Mesodermal cell (in vitro differentiated cells): ENCODE measurements around the gene ALB.

Experiments
- H3K27ac ChIP-seq: 2 replicates; pipeline ENCODE4 v1.7.0; 2013; ENCODE audit warnings: mild to moderate bottlenecking, low read depth, low read length, moderate library complexity; ENCODE audit not compliant: severe bottlenecking
- H3K36me3 ChIP-seq: 2 replicates; pipeline ENCODE4 v1.7.1; 2013; ENCODE audit warnings: mild to moderate bottlenecking, low read length, moderate library complexity; ENCODE audit not compliant: control insufficient read depth, insufficient read depth
- H3K4me1 ChIP-seq: one replicate; pipeline ENCODE4 v1.7.1; 2013; ENCODE audit warnings: mild to moderate bottlenecking, low read length; ENCODE audit not compliant: insufficient read depth, control insufficient read depth, poor library complexity, severe bottlenecking
- H3K4me3 ChIP-seq: 2 replicates; pipeline ENCODE4 v1.7.0; 2013; ENCODE audit warnings: low read length, control low read depth, mild to moderate bottlenecking; ENCODE audit not compliant: insufficient read depth, poor library complexity, severe bottlenecking; ENCODE audit errors: extremely low read depth
- H3K9me3 ChIP-seq: 2 replicates; pipeline ENCODE4 v1.7.1; 2013; ENCODE audit warnings: mild to moderate bottlenecking, low read length, moderate library complexity; ENCODE audit not compliant: control insufficient read depth
- WGBS, 2 experiments: methylation state at CpG; one replicate each; pipeline ENCODE4 v1.1.5; 2013; ENCODE audit warnings: missing lambda C conversion rate in 2 of 2; ENCODE audit not compliant: insufficient coverage in 2 of 2; 5-methylcytosine and 5-hydroxymethylcytosine counted together

Gene ALB

GRCh38 chr4:73429826-73430587 is 25.9 kb downstream of the ALB start:
- WGBS, 2 experiments = 100% methylated on average over 1 of the region's 2 CpGs
- Histone ChIP-seq H3K27ac (no peak overlapping the region), H3K4me1 (no peaks in the 10 kb centered on the region), H3K36me3 (no peaks in the 10 kb centered on the region), H3K4me3 (no peak overlapping the region), H3K9me3 (no peaks in the 10 kb centered on the region)

DNA sequence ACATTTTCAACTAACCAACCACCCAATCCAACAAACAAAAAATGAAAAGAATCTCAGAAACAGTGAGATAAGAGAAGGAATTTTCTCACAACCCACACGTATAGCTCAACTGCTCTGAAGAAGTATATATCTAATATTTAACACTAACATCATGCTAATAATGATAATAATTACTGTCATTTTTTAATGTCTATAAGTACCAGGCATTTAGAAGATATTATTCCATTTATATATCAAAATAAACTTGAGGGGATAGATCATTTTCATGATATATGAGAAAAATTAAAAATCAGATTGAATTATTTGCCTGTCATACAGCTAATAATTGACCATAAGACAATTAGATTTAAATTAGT is 27.7 kb downstream of the ALB start:
- WGBS, 2 experiments = no CpG with 5 or more reads among the region's 1 CpG
- no peak overlapping the region for H3K27ac ChIP-seq
- no peaks in the 10 kb centered on the region for H3K9me3 ChIP-seq
- H3K36me3 ChIP-seq = no peaks in the 10 kb centered on the region
- H3K4me3 ChIP-seq = no peak overlapping the region
- no peaks in the 10 kb centered on the region for H3K4me1 ChIP-seq

GRCh38 chr4:73432169-73433000 is 28.3 kb downstream of the ALB start:
- Histone ChIP-seq H3K27ac (no peak overlapping the region), H3K4me1 (no peaks in the 10 kb centered on the region), H3K4me3 (no peak overlapping the region), H3K9me3 (no peaks in the 10 kb centered on the region), H3K36me3 (no peaks in the 10 kb centered on the region)
- 61 to 94% methylated on average over 2 to 3 of the region's 5 CpGs for WGBS, 2 experiments

DNA sequence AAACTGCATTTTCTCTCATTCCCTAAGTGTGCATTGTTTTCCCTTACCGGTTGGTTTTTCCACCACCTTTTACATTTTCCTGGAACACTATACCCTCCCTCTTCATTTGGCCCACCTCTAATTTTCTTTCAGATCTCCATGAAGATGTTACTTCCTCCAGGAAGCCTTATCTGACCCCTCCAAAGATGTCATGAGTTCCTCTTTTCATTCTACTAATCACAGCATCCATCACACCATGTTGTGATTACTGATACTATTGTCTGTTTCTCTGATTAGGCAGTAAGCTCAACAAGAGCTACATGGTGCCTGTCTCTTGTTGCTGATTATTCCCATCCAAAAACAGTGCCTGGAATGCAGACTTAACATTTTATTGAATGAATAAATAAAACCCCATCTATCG is 29.1 kb downstream of the ALB start:
- WGBS, 2 experiments = 77 to 80% methylated on average over 1 of the region's 2 CpGs
- Histone ChIP-seq H3K36me3 (no peaks in the 10 kb centered on the region), H3K27ac (no peak overlapping the region), H3K9me3 (no peaks in the 10 kb centered on the region), H3K4me3 (no peak overlapping the region), H3K4me1 (no peaks in the 10 kb centered on the region)

GRCh38 chr4:73434311-73434710 is 30.2 kb downstream of the ALB start:
- H3K36me3 ChIP-seq = no peaks in the 10 kb centered on the region
- 61 to 81% methylated on average over 3 of the region's 3 CpGs for WGBS, 2 experiments
- H3K9me3 ChIP-seq = no peaks in the 10 kb centered on the region
- no peak overlapping the region for H3K4me3 ChIP-seq
- H3K27ac ChIP-seq = no peak overlapping the region
- H3K4me1 ChIP-seq = no peaks in the 10 kb centered on the region

GRCh38 chr4:73435984-73436383 is 31.9 kb downstream of the ALB start, which contains the start of gene AFP:
TSS of gene AFP (plus strand) at chr4:73436221. CDS start at chr4:73436263, 42 bp downstream.
- Histone ChIP-seq H3K9me3 (no peaks in the 10 kb centered on the region), H3K36me3 (no peaks in the 10 kb centered on the region), H3K4me1 (no peaks in the 10 kb centered on the region), H3K27ac (no peak within 1 kb of the TSS), H3K4me3 (no peak within 1 kb of the TSS)
- WGBS, 2 experiments = no CpG with 5 or more reads among the region's 1 CpG

DNA sequence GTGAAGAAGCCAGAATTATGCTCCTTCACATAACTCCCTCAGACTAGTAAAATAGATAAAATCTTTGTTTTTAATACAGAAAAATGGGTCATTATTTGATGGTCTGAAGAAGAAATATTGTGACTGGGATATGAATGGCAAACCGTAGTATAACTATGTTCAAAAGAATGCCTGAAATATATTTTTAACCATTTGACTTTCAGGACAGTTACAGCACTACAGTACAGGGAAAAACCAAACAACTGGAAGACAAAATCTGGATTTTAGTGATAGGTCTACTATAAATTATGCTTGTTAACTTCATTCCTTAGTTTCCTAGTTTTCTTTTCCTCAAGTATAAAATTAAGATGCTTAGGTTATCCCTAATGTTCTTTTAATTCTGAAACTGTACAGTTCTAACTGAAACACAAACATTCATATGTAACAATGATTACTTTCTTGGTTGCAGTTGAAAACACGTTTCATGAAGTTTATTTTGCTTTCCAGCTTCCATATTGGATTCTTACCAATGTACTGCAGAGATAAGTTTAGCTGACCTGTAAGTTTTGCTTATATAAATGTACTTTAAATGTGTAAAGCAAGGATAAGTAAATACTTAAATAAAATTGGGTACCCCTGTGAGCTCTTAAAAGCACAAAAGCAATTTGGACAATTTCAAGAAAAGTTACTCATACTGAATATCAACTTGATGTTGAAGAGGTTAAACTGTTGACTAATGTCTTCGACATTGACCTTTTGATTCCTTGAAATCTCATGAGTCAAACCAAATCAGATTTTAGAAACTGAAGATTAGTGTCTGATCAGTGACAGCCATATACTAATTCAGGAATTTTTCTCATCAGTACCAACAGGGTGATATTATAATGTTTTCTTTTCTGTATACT is 32.8 kb downstream of the ALB start:
- no CpG with 5 or more reads among the region's 3 CpGs for WGBS, 2 experiments
- Histone ChIP-seq H3K36me3 (no peaks in the 10 kb centered on the region), H3K27ac (no peak overlapping the region), H3K4me3 (no peak overlapping the region), H3K4me1 (no peaks in the 10 kb centered on the region), H3K9me3 (no peaks in the 10 kb centered on the region)

DNA sequence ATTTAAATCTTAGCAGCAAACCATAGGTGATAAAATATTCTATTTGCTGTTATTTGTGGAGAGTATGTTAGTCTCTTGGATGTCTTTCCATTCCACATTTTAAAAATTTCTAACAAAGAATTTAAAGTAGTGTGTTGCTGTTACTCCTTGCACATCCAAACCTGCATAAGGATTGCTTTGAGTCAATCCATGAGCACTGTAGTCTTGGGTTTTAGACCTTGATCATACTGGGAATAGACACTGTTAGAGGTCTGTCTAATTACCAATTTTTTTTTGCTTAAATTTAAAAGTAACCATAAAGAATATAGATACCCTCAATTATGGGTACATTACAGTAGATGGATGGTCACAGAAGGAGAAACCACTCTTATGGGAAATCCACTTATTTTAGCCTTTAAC is 33.5 kb downstream of the ALB start:
- no peak overlapping the region for H3K4me3 ChIP-seq
- no peaks in the 10 kb centered on the region for H3K9me3 ChIP-seq
- no peaks in the 10 kb centered on the region for H3K4me1 ChIP-seq
- H3K36me3 ChIP-seq = no peaks in the 10 kb centered on the region
- H3K27ac ChIP-seq = no peak overlapping the region

DNA sequence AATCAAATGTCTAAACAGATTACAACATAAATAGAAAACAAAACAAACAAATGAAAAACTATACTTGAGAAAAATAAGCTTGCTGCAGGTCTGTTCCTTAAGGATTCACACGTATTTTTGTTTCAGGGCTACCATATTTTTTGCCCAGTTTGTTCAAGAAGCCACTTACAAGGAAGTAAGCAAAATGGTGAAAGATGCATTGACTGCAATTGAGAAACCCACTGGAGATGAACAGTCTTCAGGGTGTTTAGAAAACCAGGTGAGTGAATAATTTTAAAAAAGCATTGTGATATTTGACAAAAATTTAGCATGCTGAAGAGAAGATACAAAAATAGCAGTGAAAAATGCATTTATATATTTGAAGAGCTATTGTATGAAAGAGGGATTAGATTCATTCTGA is 34.0 kb downstream of the ALB start:
- WGBS, 2 experiments = 86 to 100% methylated on average over 1 of the region's 1 CpG
- Histone ChIP-seq H3K9me3 (no peaks in the 10 kb centered on the region), H3K4me3 (no peak overlapping the region), H3K36me3 (no peaks in the 10 kb centered on the region), H3K27ac (no peak overlapping the region), H3K4me1 (no peaks in the 10 kb centered on the region)

DNA sequence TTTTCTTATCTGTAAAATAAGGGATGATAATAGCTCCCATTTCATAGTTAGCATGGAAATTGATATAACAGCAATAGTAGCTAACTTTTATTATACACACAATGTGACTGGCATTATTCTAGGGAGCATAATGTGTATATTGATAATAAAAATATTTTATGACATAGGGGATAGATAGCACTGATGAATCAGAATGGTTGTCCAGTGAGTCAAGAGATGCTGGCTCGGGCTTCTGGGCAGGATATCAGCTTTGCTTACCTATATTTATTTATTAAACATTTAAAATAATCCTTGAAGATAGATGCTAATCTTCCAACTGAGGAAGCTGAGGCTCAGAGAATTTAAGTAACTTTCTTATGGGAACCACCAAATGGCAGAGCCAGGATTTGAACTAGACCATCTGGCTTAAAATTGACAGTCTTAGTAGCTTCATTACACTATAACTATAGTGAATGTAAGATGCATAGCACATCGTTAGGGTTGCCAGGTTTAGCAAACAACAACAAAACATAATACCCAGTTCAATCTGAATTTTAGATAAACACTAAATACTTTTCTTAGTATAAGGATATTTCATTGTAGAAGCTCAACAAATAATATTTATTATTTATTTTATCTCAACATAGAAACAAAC is 34.6 kb downstream of the ALB start:
- H3K27ac ChIP-seq = no peak overlapping the region
- no peaks in the 10 kb centered on the region for H3K4me1 ChIP-seq
- no peaks in the 10 kb centered on the region for H3K36me3 ChIP-seq
- H3K9me3 ChIP-seq = no peaks in the 10 kb centered on the region
- H3K4me3 ChIP-seq = no peak overlapping the region
- no CpG with 5 or more reads among the region's 2 CpGs for WGBS, 2 experiments
